GM12892 (cell line): ENCODE measurements around the gene TBC1D22A.
"Not testable (repeated sequence)": the region's sequence is repeated elsewhere in the genome, so short reads cannot be mapped to it uniquely, and the experiment has no call there.

Experiments used
- DNase-seq: peaks from one replicate; pipeline ENCODE4 v3.0.0; 2011; ENCODE audit not compliant: insufficient read length
- FAIRE-seq: peaks from 2 replicates; lab custom pipeline; 2011; peaks lifted over from hg19 to GRCh38; lab: Jason Lieb, UNC
- POLR2A ChIP-seq: IDR thresholded peaks from 2 replicates; pipeline ENCODE4 v1.6.1; 2011; ENCODE audit warnings: low read depth, low read length, control low read depth
- POLR2AphosphoS5 ChIP-seq: IDR thresholded peaks from 2 replicates; pipeline ENCODE4 v1.6.1; 2011; ENCODE audit warnings: low read depth, low read length, control low read depth
- TAF1 ChIP-seq: IDR thresholded peaks from 2 replicates; pipeline ENCODE4 v1.6.1; 2011; ENCODE audit warnings: low read depth, mild to moderate bottlenecking, control low read depth, low read length, borderline replicate concordance

The TBC1D22A gene

GRCh38 chr22:46815132-46815531 is 52.7 kb downstream of the TBC1D22A start:
- FAIRE-seq, result no peak
- no peak for TF ChIP-seq POLR2AphosphoS5
- no peak for TF ChIP-seq POLR2A
- no peak for TF ChIP-seq TAF1
- DNase-seq, result no peak

- FAIRE-seq (no peak), DNase-seq (no peak)
- TF ChIP-seq TAF1 (no peak), POLR2AphosphoS5 (no peak), POLR2A (no peak)
These were observed 53.1 kb downstream of the TBC1D22A start for GRCh38 chr22:46815559-46815895.

GRCh38 chr22:46815896-46816731 is 53.7 kb downstream of the TBC1D22A start:
- no peak for TF ChIP-seq POLR2A
- TF ChIP-seq TAF1, result no peak
- no peak for TF ChIP-seq POLR2AphosphoS5
- FAIRE-seq (no peak), DNase-seq (no peak)

- not testable (repeated sequence) for DNase-seq, FAIRE-seq
These were observed 54.9 kb downstream of the TBC1D22A start for GRCh38 chr22:46817390-46817789.

- FAIRE-seq, result no peak
- TF ChIP-seq TAF1 (no peak), POLR2A (no peak), POLR2AphosphoS5 (no peak)
- no peak for DNase-seq
These were observed 60.8 kb downstream of the TBC1D22A start for GRCh38 chr22:46823248-46823647.

- TF ChIP-seq POLR2AphosphoS5 (no peak), TAF1 (no peak), POLR2A (no peak)
- FAIRE-seq, result no peak
- DNase-seq, result no peak
These were observed 61.2 kb downstream of the TBC1D22A start for GRCh38 chr22:46823654-46824053.

- no peak for TF ChIP-seq POLR2A
- no peak for TF ChIP-seq POLR2AphosphoS5
- TF ChIP-seq TAF1, result no peak
- FAIRE-seq (no peak), DNase-seq (no peak)
These were observed 62.0 kb downstream of the TBC1D22A start for GRCh38 chr22:46824344-46824909.

GRCh38 chr22:46824980-46825544 is 62.6 kb downstream of the TBC1D22A start:
- DNase-seq (no peak), FAIRE-seq (no peak)
- no peak for TF ChIP-seq TAF1
- no peak for TF ChIP-seq POLR2A
- no peak for TF ChIP-seq POLR2AphosphoS5

GRCh38 chr22:46826438-46827135 is 64.1 kb downstream of the TBC1D22A start:
- DNase-seq (no peak), FAIRE-seq (no peak)
- no peak for TF ChIP-seq TAF1
- no peak for TF ChIP-seq POLR2AphosphoS5
- no peak for TF ChIP-seq POLR2A

GRCh38 chr22:46827136-46827780 is 64.8 kb downstream of the TBC1D22A start:
- TF ChIP-seq TAF1 (no peak), POLR2AphosphoS5 (no peak), POLR2A (no peak)
- FAIRE-seq (no peak), DNase-seq (no peak)

GRCh38 chr22:46827781-46828180 is 65.3 kb downstream of the TBC1D22A start:
- FAIRE-seq, result no peak
- no peak for TF ChIP-seq POLR2AphosphoS5
- TF ChIP-seq POLR2A, result no peak
- no peak for TF ChIP-seq TAF1
- no peak for DNase-seq

GRCh38 chr22:46828323-46828900 is 66.0 kb downstream of the TBC1D22A start:
- FAIRE-seq, result peak; percentile 50
- TF ChIP-seq POLR2A (no peak), POLR2AphosphoS5 (no peak), TAF1 (no peak)
- no peak for DNase-seq
